ENCODE results near the gene EEF1A1.
"Not testable (repeated sequence)": the region's sequence is repeated elsewhere in the genome, so short reads cannot be mapped to it uniquely, and the experiment has no call there.

EEF1A1 gene

DNA sequence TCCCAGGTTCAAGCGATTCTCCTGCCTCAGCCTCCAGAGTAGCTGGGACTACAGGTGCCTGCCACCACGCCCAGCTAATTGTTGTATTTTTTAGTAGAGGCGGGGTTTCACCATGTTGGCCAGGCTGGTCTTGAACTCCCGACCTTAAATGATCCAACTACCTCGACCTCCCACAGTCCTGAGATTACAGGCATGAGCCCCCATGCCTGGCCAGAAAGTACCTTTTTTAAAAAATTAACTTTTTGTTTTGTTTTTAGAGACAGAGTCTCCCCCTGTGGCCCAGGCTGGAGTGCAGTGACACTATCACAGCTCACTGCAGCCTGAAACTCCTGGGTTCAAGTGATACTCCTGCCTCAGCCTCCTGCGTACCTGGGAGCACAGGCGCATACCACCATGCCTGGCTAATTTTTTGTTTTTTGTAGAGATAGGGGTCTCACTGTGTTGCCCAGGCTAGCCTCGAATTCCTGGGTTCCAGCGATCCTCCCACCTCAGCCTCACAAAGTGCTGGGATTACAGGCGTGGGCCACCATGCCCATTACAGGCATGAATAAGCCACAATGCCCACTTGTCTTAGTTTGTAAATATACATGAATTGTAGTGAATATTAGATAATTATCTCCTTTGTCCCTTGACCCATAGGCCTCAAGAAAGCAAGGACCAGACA is 17.4 kb upstream of the EEF1A1 start:
- DNase-seq (ENCODE audit: low read depth in 2 of 3, low spot score in 2 of 3) = no peak

DNA sequence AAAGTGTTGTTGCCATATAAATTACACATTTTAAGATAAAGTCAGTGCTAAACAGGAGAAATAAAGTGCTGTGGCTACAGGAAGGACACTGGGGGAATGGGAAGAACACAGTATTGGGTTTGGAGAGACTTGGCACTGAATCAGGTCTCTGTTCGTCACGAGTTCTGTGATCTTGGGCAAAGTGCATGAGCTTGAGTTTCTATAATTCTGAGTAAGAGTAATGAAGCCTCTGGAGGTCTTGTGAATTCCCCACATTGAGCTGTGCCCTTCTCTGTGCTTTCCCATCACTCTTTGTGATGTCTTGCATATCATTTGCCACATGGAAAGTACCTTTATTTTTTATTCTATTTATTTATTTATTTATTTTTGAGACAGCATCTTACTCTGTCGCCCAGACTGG is 16.8 kb upstream of the EEF1A1 start:
- no peak for DNase-seq (ENCODE audit: low read depth in 2 of 3, low spot score in 2 of 3)

DNA sequence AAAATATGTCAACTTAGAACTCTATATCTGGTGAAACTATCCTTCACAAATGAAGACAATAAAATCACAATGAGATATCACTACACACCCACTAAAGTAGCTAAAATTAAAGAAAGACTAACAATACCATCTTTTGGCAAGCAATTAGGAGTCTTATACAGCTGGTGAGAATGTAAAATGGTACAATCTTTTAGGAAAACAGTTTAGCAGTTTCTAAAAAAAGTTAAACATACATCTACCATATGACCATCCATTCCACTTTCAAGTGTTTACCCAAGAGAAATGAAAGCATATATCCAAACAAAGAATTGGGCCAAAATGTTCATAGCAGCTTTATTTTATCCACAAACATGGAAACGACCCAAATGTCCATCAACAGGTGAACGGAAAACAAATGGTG is 13.8 kb upstream of the EEF1A1 start:
- DNase-seq (ENCODE audit: low read depth in 2 of 3, low spot score in 2 of 3) = no peak

DNA sequence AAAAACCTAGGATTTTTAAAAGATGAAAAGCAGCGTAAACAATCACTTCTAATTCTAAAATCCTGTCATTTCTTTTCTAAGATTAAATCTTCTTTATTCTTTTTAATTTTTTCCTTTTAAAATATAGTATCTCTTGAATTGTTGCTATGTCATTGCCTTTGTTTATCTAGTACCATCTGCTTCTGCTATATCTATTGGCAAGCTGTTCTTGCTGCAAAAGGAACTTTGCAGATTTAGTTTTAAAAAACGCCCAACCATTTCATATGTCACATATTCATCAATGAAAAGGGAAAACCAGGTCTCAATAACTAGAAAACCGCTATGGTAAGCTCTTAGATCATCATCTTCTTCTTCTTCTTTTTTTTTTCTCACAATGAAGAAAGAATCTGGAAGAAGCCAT is 11.5 kb upstream of the EEF1A1 start:
- DNase-seq (ENCODE audit: low read depth in 2 of 3, low spot score in 2 of 3) = no peak

DNA sequence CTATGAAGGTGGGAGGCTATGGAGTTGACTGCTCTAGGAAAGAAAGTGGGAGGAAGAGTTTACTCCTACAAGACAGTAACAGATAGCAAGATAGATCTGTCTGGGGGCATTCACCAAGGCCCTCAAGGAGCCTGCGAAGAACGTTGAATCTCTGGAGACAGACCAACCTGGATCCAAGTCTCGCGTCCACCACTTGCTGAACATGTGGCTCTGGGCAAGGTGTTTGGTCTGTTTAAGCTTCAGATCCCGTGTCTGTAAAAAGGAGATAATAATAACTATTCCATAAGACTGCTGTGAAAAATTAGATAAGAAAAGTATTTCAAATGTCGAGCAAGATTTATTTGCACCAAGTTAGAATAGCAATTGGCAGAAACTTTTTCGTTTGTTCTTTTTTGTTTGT is 8.1 kb upstream of the EEF1A1 start:
- no peak for DNase-seq (ENCODE audit: low read depth in 2 of 3, low spot score in 2 of 3)

DNA sequence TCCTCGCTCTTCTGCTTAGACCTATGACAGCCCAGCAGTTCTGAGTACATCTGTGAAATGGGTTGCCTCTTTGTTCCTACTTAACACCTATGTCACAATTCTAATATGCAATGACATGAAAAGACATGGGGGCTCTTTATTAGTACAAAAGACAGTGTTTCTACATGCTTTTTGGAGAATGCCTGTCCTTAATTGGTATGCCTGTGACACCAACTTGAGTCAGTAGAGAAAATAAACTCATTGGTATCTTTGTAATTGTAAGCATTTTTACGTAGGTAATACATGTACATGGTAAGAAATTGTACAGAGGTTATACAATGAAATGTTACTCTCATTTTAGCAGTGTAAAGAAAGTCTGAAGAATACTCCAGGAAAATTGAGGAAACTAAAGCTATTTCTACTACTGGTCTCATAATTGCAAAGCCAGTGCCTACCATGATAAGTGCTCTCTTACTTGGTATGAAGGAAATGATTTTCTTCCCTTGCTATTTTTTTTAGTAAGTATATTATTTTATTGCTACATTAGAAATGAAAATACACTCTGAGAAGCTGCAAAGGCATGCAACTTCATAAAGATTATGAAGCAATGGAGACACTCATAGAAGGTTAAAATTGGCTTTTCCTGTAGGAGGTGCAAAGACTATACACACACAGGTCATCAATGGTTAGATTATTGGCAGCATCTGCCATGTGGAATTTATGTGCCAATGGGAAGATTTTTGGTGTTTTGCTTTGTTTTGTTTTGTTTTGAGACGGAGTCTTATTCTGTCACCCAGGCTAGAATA is 4.9 kb upstream of the EEF1A1 start:
- no peak for DNase-seq (ENCODE audit: low read depth in 2 of 3, low spot score in 2 of 3)

DNA sequence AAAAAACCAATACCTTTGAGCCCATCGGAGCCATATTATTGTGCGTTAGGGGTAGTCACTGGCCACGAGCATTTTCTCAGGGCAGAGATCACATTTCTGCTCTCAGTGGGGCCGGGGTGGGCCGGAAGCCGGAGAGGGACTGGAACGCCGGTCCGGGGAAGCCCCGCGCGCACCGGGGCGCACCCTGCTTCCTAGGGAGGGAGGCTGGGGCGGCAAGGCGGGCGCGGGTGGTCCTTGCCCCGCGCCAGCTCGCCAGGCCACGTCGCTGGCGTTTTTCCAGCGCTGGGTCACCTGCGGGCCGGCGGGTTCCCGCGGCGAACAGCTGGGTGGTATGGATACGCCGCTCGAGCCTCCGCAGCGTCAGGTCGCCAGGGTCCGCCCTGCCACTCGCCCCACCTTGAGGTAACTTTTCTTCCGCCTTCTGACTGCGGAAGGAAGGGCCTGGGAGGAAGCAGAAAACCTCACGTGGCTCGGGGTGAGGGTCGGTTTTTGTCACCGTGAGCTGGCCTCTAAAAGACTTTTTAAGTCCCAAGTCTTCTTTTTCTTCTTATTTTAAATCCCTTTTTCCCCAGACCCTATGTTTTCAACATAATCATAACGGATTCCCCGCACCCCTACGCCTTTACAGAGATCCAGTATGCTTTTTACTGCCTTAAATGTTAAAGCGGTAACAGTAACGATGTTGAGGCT is 2.7 kb upstream of the EEF1A1 start:
- peak; percentile 59 to 69 (median 67) for DNase-seq (ENCODE audit: low read depth in 2 of 3, low spot score in 2 of 3)

DNA sequence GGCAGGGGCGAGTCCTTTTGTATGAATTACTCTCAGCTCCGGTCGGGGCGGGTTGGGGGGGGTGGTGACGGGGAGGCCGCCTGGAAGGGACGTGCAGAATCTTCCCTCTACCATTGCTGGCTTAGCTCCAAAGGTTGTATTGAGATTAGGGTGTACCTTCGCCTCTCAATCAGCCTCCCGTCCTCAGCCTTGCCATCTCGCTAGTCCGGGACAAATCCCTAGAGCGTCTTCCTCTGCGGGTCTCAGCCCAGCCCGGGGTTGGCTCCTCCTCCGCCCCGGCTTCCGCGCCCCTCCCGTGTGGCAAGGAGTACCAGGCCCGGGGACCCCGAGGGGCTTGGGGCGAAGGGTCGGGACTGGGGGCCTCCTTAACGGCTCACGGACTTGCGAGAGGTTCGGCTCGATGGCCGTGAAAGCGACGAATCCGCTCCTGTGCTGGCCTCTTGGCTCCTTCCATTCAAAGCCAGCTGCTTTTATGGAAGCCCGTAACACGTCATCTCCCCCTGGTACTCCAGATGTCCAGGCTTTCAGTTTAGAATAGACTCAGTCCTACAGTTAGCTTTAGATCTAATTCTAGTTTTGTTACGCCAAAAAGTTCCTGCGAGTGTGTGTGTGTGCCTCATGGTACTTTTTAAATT is 636 bp upstream of the EEF1A1 start:
- DNase-seq (ENCODE audit: low read depth in 2 of 3, low spot score in 2 of 3) = peak in 2 of 3 experiments; percentile 69 to 82

DNA sequence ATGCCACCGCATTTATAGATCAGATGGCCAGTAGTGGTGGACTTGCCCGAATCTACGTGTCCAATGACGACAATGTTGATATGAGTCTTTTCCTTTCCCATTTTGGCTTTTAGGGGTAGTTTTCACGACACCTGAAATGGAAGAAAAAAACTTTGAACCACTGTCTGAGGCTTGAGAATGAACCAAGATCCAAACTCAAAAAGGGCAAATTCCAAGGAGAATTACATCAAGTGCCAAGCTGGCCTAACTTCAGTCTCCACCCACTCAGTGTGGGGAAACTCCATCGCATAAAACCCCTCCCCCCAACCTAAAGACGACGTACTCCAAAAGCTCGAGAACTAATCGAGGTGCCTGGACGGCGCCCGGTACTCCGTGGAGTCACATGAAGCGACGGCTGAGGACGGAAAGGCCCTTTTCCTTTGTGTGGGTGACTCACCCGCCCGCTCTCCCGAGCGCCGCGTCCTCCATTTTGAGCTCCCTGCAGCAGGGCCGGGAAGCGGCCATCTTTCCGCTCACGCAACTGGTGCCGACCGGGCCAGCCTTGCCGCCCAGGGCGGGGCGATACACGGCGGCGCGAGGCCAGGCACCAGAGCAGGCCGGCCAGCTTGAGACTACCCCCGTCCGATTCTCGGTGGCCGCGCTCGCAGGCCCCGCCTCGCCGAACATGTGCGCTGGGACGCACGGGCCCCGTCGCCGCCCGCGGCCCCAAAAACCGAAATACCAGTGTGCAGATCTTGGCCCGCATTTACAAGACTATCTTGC is 725 bp downstream of the EEF1A1 start:
- peak; percentile 67 to 81 (median 70) for DNase-seq (ENCODE audit: low read depth in 2 of 3, low spot score in 2 of 3)

DNA sequence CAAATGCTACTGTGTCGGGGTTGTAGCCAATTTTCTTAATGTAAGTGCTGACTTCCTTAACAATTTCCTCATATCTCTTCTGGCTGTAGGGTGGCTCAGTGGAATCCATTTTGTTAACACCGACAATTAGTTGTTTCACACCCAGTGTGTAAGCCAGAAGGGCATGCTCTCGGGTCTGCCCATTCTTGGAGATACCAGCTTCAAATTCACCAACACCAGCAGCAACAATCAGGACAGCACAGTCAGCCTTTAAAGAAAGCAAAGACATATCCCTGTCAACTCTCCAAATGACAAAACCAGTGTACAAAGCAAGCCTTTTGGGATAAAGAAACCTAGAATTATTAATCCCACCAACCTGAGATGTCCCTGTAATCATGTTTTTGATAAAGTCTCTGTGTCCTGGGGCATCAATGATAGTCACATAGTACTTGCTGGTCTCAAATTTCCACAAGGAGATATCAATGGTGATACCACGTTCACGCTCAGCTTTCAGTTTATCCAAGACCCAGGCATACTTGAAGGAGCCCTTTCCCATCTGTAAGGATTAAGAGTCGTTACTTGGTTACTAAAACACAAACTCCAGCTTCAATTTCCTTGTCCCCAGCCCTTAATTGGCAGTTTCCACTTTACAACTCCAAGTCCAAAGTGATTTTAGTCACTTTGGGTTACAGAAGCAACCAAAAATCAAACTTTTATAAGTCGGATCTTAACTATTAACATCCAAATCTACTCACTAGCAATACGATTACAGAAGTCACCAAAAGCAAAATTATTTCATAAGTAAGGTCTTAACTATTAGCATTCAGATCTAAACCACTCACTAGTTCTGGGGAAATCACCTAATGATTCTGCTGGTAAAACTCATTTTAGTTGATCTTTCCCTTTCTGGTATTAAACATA is 1.6 kb downstream of the EEF1A1 start:
- DNase-seq (ENCODE audit: low read depth in 2 of 3, low spot score in 2 of 3) = not testable (repeated sequence)

DNA sequence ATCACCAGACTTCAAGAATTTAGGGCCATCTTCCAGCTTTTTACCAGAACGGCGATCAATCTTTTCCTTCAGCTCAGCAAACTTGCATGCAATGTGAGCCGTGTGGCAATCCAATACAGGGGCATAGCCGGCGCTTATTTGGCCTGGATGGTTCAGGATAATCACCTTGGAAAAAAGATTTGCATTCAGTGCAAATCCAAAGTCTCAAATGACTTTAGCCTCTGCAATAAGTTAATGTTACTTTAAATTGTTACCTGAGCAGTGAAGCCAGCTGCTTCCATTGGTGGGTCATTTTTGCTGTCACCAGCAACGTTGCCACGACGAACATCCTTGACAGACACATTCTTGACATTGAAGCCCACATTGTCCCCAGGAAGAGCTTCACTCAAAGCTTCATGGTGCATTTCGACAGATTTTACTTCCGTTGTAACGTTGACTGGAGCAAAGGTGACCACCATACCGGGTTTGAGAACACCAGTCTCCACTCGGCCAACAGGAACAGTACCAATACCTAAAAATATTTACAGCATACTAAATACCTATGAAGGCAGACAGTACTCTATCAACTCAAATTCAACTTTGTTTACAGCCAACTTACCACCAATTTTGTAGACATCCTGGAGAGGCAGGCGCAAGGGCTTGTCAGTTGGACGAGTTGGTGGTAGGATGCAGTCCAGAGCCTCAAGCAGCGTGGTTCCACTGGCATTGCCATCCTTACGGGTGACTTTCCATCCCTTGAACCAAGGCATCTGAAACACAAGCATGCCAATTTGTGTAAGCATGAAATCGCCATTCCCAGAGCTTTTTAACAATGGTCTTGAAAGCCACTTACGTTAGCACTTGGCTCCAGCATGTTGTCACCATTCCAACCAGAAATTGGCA is 2.5 kb downstream of the EEF1A1 start:
- DNase-seq (ENCODE audit: low read depth in 2 of 3, low spot score in 2 of 3) = not testable (repeated sequence)

DNA sequence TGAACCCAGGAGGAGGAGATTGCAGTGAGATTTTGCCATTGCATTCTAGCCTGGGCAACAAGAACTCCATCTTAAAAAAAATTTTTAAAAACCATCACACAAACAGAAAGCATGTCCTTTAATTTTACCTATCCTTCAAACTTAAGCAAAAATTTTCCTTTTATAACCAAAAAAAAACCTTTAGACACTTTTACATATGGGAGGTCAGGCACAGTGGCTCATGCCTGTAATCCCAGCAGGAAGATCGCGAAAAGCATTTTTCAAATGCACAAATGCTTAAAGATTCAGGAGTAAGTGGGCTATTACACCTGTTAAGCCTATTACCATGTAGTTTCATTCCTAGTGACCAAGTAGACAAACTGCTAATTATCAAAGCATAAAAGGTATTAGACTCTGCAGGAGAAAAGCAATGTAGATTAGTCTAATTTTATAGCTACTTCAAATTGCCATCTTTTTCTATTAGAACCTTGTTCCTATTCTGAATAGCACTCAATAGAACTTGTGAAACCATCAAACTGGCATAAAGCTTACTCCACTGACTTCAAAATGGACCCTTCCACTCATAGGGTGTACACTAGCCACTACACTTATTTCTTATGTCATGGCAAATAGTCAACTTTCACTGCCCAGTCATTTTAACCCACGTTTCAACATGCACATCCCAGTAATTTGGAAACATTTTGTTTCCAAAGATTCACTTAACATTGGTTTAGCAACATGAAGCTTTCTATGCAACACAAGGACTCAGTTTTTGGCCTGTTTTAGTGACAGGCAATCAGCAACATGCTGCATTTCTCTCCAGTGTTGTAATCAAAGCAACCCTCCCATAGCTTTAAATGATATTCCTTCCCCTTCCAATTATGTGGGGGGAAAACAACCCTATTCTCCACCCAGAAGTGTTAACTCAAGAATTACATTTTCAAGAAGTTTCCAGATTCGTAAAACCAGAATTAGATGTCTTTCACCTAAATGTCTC is 4.0 kb downstream of the EEF1A1 start:
- no peak for DNase-seq (ENCODE audit: low read depth in 2 of 3, low spot score in 2 of 3)

DNA sequence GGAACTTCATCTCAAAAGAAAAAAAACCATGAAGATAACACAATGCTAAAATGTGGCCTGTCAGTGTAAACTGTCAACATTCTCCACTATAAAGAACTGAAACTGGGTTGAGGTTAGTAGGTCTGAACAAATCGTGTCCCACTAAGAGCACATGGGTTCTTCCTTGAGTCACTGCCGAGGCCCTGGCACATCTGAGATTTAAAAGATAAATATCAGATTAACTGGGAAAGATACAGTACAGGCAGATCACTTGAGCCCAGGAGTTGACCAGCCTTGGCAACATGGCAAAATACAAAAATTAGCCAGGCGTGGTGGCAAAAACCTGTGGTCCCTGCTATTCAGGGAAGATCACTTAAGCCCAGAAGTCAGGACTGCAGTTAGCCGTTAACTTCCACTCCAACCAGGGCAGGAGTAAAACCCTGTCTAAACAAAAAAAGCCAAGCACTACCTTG is 5.6 kb downstream of the EEF1A1 start:
- DNase-seq (ENCODE audit: low read depth in 2 of 3, low spot score in 2 of 3) = peak in 1 of 3 experiments; percentile 33

DNA sequence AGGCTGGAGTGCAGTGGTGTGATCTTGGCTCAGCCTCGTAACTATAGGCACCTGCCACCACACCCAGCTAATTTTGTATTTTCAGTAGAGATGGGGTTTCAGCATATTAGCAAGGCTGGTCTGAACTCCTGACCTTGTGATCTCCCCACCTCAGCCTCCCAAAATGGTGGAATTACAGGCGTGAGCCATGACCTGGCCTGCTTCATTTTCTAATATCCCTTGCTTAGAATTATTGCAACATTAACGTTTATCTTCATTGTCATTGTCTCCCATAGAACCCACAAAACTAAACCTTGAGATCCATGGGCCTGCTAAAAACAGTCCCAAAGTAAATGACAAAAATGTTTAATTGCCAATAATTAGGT is 6.1 kb downstream of the EEF1A1 start:
- DNase-seq (ENCODE audit: low read depth in 2 of 3, low spot score in 2 of 3) = peak in 1 of 3 experiments; percentile 38

DNA sequence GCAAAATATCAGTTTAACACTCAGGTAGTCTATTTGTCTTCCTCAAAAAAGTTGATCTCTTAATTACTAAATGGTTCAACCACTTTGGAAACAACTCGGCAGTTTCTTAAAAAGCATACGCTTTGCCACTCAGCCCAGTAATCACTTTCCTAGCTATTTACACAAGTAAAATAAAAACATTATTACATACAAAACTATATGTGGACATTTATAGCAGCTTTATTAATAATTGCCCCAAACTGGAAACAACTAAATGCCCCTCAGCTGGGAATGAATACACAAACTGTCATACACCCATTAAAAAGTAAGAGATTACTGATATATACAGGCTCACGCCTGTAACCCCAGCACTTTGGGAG is 7.4 kb downstream of the EEF1A1 start:
- no peak for DNase-seq (ENCODE audit: low read depth in 2 of 3, low spot score in 2 of 3)

DNA sequence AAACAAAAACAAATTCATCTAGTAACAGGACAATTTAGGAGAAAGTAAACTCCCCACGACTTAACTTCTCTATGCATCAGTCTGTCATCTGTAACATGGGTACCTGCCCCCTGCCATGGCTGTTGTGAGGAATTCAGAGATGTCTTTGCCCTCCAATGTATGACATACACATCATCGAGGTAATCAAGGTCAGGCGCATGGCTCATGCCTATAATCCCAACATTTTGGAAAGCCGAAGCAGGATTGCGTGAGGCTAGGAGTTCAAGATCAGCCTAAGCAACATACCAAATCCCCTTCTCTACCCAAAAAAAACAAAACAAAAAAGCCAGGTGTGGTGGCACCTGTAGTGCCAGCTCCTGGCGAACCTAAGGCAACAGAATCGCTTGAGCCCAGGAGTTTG is 9.0 kb downstream of the EEF1A1 start:
- DNase-seq (ENCODE audit: low read depth in 2 of 3, low spot score in 2 of 3) = no peak

DNA sequence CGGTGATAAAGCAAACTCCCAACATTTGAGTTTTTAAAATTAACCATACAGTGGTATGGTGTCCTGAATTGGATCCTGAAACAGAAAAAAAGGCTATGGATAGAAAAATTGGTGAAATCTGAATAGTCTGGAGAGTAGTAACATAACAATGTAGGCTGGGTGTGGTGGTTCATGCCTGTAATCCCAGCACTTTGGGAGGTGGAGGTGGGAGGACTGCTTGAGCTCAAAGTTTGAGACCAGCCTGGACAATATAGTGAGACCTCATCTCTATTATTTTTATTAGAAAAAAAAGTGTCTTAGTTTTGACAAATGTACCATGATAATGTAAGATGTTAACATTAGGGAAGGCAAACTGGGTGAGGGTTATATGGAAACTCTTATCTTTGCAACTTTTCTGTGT is 11.0 kb downstream of the EEF1A1 start:
- DNase-seq (ENCODE audit: low read depth in 2 of 3, low spot score in 2 of 3) = no peak

DNA sequence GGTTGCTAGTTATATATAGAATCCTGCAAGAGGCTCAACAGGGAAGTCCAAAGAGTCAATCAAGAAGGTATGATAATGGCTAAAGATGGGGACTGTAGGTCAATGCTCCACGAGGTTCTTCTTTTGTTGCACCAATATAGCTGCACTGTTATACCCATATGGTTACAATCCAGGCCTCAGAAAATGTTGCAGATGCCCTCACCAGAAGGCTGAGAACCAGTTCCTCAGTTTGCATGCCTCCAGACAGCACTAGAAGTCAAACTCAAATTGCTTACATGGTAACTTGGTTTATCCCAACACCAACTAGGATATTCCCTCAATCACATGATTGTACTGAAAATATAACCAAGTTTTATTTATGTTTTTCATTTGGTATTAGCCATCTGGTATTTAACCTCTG is 12.1 kb downstream of the EEF1A1 start:
- no peak for DNase-seq (ENCODE audit: low read depth in 2 of 3, low spot score in 2 of 3)

Measured in activated CD8-positive, alpha-beta memory T cell treated with anti-CD3 and anti-CD28 coated beads for 48 hours (primary cell).